ENCODE data around the gene BABAM2.

DNA sequence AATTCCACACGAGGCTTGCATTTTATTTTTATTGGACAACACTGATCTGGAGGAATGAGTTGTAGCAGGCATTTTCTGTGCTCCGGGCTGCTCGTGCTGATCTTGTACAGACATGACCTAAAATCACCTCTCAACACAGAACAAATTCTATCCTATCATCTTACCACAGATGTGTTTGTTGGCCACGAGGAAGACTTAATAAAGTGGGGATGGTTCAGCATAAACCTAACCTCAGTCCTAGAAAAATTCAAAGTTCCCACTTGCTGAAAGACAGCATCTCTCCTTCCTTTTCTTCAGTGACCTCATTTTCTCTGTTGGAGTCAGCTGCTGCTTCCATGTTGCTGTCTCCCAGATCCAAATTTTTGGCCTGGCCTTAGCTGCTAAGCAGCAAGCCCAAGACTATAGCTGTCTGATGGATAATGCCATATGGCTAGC is 45.7 kb upstream of the BABAM2 start:
- TF ChIP-seq EZH2 (IDR thresholded peaks at IDR 0.05; ENCODE audit: insufficient read depth, poor library complexity, severe bottlenecking) (no peak), EZH2phosphoT487 (IDR thresholded peaks at IDR 0.05; ENCODE audit: insufficient read depth, low read depth) (no peak)
